Measurements from ENCODE around the gene UROS. TPM values are rescaled to one million over a fixed set of nuclear protein-coding genes. Genes with fewer than 3 reads are reported as not detected.

The UROS gene
- total RNA-seq, result 93.7 and 94.7 TPM in 2 replicates

DNA sequence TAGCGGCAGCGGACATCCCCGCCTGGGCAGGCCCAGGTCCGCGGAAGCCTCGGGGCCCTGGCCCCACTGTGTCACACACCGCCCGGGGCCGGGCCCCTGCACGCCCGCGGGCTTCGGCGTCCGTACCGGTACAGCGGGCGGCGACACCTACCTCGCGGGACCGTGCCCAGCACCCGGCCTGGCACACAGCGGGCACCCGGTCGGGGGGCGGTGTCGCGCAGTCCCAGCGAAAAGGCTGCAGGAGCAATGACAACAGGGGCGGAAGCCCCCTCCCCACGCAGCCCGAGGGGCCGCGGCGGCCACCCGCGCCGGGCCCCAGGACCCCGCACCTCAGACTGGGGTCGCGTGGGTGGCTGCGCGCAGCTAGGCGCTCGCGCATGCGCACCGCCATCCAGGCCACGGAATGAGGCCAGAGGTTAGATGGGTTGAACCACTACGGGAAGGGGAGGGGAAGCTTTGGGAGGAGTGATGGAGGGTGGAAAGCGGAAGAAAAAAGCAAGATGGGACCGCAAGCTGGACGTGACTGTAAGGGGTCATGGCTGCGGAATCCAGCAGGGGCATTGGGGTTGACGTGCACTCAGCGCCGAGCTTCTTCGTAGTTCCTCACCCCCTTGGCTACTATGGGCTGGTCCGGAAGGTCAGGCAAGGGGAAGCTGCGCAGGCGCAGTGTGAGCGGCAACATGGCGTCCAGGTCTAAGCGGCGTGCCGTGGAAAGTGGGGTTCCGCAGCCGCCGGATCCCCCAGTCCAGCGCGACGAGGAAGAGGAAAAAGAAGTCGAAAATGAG is at the start of gene UROS, which contains the start of gene BCCIP:
TSS of gene UROS (minus strand) at position 381 of the 785 bp plus-strand sequence. CDS start 6,759 bp downstream, outside the sequence.
TSS of gene BCCIP (plus strand) at position 669 of the 785 bp plus-strand sequence. CDS start at position 681, 12 bp downstream.
- peak; percentile 93 for DNase-seq (ENCODE audit: low read depth)
- TF ChIP-seq CTCF (IDR thresholded peaks at IDR 0.05; ENCODE audit: insufficient read depth, low read depth, low read length), result no peak
- peak within 1 kb of the TSS; percentile 100 for H3K4me3 ChIP-seq (ENCODE audit: low read depth, low read length)

GRCh38 chr10:125871338-125871737 is 48.3 kb upstream of the UROS start:
- peak; percentile 68 for DNase-seq (ENCODE audit: low read depth)
- H3K4me3 ChIP-seq (ENCODE audit: low read depth, low read length), result no peak overlapping the region
- no peak for TF ChIP-seq CTCF (IDR thresholded peaks at IDR 0.05; ENCODE audit: insufficient read depth, low read depth, low read length)

DNA sequence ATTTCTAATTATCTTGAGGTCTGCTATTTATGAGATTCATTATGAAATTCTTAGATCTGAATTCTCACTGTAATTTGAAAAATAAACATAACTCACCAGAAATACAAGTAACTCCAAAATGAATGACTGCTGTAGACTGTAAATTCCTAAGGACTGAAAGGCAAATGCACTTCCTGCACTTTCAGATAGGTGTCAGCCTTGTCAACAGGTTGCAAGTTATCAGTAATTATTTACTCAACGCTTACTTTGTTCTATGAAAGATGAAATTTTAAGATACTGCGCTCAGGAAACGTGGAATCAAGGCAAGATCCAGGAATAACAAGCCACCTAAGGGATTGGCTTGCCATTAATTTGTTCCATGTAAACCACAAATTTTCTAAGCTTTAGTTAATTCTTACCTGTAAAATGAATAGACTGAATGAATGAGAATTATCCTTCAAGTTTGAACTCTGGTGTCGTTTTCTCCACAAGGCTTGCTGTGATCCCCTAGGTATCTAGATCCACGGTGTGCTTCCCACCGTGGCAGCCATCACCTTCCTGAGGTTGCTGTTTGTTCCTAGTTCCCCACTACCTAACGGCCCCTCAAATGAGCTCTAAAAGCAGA is 45.4 kb upstream of the UROS start:
- peak; percentile 63 for DNase-seq (ENCODE audit: low read depth)
- H3K4me3 ChIP-seq (ENCODE audit: low read depth, low read length), result no peak overlapping the region
- peak; percentile 85 for TF ChIP-seq CTCF (IDR thresholded peaks at IDR 0.05; ENCODE audit: insufficient read depth, low read depth, low read length)

DNA sequence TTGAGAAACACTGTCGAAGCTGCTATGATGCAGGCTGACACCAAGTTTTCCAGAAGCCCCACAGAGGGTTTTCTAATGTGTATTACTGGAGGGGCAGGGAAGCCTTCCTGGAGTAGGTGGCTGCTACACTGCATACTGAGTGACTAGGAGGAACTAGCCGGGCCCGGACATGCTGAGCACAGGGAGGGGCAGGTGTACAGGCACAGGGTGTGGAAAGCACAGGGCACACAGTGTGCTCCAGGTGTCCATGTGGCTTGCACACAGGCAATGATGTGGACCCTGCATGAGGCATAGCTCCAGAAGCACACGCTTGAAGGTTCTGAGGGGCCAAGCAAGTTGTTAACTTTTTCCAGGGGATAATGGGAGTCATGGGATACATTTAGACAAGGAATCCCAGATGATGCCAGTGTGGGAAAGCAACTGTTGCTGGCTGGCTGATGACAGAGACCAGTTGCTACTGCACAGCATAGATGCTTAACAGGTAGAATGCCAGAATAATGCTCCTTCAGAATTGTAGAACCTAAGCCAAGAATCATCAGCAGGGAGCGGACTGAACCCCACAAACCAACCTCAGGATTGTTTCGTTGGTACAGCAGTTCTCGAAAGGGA is 43.5 kb upstream of the UROS start:
- DNase-seq (ENCODE audit: low read depth), result no peak
- no peak overlapping the region for H3K4me3 ChIP-seq (ENCODE audit: low read depth, low read length)
- no peak for TF ChIP-seq CTCF (IDR thresholded peaks at IDR 0.05; ENCODE audit: insufficient read depth, low read depth, low read length)

DNA sequence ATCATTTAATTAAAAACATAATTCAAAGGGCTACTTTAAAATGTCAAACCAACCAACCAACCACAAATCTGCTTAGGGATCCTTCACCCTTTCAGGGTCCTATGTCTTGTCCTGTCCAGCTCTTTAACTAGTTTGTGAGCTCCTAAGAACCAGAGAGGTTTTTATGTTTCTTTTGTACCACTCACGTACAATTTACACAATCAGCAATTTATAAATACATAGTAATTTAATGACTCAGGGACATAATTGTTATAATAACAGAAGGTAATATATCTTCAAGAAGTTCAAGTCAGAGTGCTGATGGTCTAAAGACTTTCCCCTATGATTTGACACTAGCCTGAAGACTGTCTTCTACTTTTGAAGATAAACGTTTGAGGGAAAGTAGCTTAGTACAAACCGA is 42.1 kb upstream of the UROS start:
- no peak overlapping the region for H3K4me3 ChIP-seq (ENCODE audit: low read depth, low read length)
- DNase-seq (ENCODE audit: low read depth), result no peak
- TF ChIP-seq CTCF (IDR thresholded peaks at IDR 0.05; ENCODE audit: insufficient read depth, low read depth, low read length), result no peak

DNA sequence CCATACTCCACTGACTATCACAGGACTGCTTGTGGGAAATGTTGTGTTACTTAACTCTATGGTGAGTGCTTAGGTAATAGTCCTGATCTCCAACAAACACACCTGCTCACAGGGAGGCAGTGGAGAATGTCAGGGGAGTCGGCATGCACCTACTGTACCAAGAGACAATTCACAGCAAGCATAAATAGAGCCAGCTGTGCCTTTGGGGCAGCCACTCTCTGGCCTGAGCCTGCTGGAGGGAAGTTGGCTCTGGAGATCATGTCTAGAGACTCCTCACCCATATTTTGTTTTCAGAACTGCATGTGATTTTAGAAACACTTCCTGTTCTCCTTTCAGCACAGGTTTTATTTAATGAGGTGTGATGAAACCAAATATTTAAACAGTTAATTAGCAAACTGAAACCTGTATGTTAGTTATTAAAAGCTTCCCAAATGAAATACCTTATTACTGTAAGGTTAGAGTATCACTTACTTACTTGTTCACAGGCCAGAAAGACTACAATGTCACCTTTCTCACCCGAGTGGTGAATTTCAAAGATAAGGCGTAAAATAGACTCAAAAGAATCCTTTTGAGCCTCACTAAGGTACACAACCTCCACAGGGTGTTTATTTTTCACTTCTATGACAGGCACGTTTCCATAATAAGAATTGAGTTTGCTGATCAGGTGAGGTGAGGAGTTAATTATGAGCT is 36.2 kb upstream of the UROS start:
- DNase-seq (ENCODE audit: low read depth), result no peak
- TF ChIP-seq CTCF (IDR thresholded peaks at IDR 0.05; ENCODE audit: insufficient read depth, low read depth, low read length), result no peak
- no peak overlapping the region for H3K4me3 ChIP-seq (ENCODE audit: low read depth, low read length)
